Stimulated activated naive CD8-positive, alpha-beta T cell treated with anti-CD3 and anti-CD28 coated beads, Interleukin-15, amount 100 ng/mL, for 72 hours (primary cell): ENCODE results near the gene PLCB1.
A peak's percentile ranks its signal among the peaks of the same experiment; 100 is the strongest.

Source experiments
- ATAC-seq: fragments of 150-1000 bp; cut with Tn5 transposase; 2 replicates; pipeline ENCODE4 v1.10.0; 2021; ENCODE audit warnings: mild to moderate bottlenecking, moderate library complexity
- DNase-seq, 2 donors: peaks; one replicate each; pipeline ENCODE4 v3.0.0; 2021 to 2022
- H3K27ac Mint-ChIP-seq, 2 donors: one replicate each; pipeline ENCODE4 v1.8.0; 2022; ENCODE audit warnings: mild to moderate bottlenecking in 2 of 2, mixed read lengths in 2 of 2, moderate library complexity in 2 of 2
- H3K27me3 Mint-ChIP-seq: one replicate; pipeline ENCODE4 v1.8.0; 2022; ENCODE audit warnings: mixed read lengths
- H3K4me1 Mint-ChIP-seq: one replicate; pipeline ENCODE4 v1.8.0; 2022; ENCODE audit warnings: mild to moderate bottlenecking, mixed read lengths
- H3K4me3 Mint-ChIP-seq, 2 donors: one replicate each; pipeline ENCODE4 v1.8.0; 2022; ENCODE audit warnings: mild to moderate bottlenecking in 2 of 2, mixed read lengths in 2 of 2, moderate library complexity in 1 of 2
- H3K9me3 Mint-ChIP-seq, 2 donors: one replicate each; pipeline ENCODE4 v1.8.0; 2022; ENCODE audit warnings: mixed read lengths in 2 of 2

Gene PLCB1

DNA sequence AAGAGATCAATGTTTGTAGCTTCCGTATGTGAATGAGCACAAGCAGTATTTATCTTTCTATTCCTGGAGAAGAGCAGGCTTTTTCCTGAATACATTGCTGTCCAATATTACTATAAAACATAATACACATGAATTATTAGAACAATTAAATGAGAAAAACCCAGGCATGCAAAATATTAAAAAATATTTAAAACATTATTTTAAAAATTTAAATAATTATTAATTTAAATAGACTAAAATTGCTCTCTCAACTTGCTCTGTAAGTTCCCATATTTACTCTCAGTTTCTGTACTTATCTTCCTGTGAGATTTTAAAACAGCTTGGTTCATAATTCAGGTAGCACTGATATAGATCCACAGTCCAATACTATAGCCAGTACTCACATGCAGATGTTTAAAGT, 97.0 kb downstream of the PLCB1 start:
- no peak for DNase-seq
- no peak for ATAC-seq
- Mint-ChIP-seq H3K4me1 (no peaks in the 10 kb centered on the region), H3K27ac (no peak overlapping the region), H3K9me3 (no peaks in the 10 kb centered on the region), H3K4me3 (no peak overlapping the region), H3K27me3 (peaks cover 6% of the 10 kb centered on the region)

DNA sequence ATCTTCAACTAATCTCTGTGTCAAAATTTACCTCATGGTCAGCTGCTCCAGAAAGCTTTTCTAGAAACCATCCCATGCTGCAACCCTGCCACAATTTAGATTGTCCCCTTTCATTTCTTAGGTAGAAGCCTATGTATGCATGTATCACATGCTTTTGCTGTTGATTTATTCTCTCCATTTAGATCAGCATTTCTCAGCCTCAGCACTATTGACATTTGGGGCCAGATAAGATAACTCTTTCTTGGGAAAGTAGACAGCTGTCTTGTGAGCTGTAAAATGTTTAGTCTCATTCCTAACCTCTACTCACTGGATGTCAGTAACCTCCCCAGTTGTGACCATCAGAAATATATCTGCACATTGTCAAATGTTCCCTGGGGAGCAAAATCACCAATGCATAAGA, 99.0 kb downstream of the PLCB1 start:
- DNase-seq (no peak), ATAC-seq (no peak)
- Mint-ChIP-seq H3K27ac (no peak overlapping the region), H3K27me3 (peaks cover 5% of the 10 kb centered on the region), H3K4me3 (no peak overlapping the region), H3K4me1 (no peaks in the 10 kb centered on the region), H3K9me3 (no peaks in the 10 kb centered on the region)

DNA sequence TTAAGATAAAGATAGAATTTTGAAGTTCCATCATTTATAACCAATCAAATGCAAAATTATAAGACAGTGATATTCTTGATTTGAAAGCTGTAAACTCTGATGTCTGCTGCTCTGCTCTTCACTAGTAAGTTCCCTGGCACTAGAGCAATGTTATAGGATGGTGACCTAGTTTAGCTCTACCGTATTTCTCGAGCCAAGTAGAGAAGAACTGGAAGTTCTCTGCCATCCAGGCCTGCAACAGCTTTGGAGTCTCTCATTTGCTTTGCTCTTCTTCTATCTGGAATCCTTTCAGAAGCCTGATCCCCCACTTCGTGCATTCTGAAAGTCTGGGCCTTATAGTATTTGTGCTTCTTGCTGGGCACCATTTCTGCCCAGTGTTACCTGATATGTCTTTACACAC, 100.3 kb downstream of the PLCB1 start:
- H3K27ac Mint-ChIP-seq, result no peak overlapping the region
- DNase-seq (no peak), ATAC-seq (no peak)
- H3K9me3 Mint-ChIP-seq, result no peaks in the 10 kb centered on the region
- no peak overlapping the region for H3K4me3 Mint-ChIP-seq
- no peaks in the 10 kb centered on the region for H3K4me1 Mint-ChIP-seq
- no peaks in the 10 kb centered on the region for H3K27me3 Mint-ChIP-seq

DNA sequence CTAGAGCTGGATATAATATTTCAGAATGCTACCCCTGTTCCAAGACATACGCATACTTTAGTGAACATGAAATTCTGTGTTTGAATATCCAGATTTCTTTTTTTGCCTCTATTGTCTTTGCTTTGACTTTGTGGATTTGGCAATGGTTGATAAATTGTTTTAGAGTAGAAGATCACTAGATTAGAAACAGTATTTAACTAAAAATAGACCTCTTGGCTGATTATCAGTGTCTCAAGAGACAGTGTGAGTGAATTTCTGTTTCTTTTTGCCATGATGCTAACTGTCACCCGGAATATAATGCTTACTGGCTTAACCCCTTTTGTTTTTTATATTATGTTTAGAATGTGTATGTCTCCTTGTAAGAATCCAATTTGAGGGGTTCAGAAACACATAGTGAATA, 102.5 kb downstream of the PLCB1 start:
- Mint-ChIP-seq H3K27me3 (no peaks in the 10 kb centered on the region), H3K4me1 (no peaks in the 10 kb centered on the region), H3K27ac (no peak overlapping the region), H3K4me3 (no peak overlapping the region), H3K9me3 (no peaks in the 10 kb centered on the region)
- DNase-seq (no peak), ATAC-seq (no peak)

DNA sequence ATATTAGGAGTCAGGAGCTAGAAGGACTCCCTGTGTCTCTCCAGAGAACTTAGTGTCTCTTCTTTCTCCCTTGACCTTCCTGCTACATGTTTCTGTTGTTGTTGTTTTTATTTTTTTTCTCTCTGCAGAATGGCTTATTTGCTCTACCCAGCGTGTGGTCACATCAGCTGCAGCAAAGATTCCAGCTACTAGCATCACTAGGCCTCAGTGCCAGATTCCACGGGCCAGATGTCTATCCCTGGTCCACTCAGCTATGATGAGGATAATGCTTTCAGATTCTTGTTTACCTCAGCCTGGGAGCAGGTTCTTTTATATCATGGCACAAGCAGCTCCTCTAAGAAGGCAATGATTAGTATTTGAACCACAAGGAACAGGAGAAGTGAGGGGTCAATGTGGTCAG, 110.0 kb downstream of the PLCB1 start:
- no peaks in the 10 kb centered on the region for H3K9me3 Mint-ChIP-seq
- H3K27me3 Mint-ChIP-seq, result no peaks in the 10 kb centered on the region
- no peak overlapping the region for H3K27ac Mint-ChIP-seq
- DNase-seq (no peak), ATAC-seq (no peak)
- H3K4me3 Mint-ChIP-seq, result no peak overlapping the region
- H3K4me1 Mint-ChIP-seq, result no peaks in the 10 kb centered on the region

DNA sequence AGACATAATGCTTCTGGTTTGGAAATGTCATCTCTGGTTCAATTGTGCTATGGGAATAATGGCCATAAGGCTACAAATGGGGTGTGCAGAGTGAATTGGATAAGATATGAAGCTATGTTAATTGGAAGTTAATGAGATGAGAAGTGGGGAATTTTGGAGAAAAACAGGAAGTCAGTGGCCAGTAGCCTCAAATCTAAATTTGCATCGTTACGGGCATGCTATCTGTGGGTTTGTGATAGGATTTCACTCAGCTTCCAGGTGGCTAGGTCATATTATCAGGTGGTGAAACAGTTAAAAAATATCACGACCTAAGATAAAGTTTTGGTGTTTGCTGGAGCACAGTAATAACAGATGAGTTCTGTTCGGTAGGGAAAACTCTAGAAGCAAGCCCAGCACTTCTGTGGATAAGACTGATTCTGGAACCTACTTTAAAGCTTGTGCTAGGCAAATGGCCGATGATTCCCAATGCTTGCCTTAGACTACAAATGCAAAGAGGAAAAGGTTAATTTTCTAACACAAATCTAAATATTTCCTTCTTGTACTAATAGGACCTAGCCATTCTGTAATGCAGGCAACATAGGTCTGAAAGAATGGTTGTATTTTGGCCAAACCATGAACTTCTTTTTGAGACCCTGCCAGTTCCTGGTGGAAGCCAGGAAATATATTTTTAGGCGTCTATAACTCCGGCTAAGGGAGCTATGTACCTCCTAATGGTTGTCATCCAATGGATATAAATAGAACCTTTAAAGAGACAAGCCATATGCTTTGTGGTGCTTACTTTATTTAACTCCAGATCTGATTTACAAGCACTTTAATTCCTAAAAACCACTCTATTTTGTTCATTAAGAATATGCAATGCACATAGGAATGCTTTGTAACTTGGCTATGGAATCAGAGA, 111.0 kb downstream of the PLCB1 start:
- no peak for DNase-seq
- Mint-ChIP-seq H3K4me3 (no peak overlapping the region), H3K27ac (no peak overlapping the region), H3K9me3 (no peaks in the 10 kb centered on the region), H3K4me1 (no peaks in the 10 kb centered on the region), H3K27me3 (no peaks in the 10 kb centered on the region)
- no peak for ATAC-seq

DNA sequence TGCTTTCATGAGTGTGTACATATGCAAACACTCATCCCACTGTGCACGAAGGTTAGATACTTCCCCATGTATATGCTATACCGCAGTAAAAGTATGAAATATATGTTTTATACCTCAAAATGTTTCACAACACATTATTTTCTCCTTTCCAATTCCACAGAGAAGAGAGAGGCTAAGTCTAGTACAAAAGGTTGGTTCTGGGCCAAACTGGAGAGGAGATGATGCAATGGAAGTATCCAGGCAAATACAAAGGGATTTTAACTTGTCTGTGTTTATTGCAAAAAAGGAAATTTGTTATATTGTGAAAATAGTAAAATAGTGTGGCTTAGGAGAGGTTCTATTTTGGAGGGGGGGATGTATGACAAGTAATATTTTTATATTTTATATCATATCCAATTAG, 112.6 kb downstream of the PLCB1 start:
- Mint-ChIP-seq H3K9me3 (no peaks in the 10 kb centered on the region), H3K27ac (no peak overlapping the region), H3K27me3 (no peaks in the 10 kb centered on the region), H3K4me1 (no peaks in the 10 kb centered on the region), H3K4me3 (no peak overlapping the region)
- DNase-seq (no peak), ATAC-seq (no peak)

DNA sequence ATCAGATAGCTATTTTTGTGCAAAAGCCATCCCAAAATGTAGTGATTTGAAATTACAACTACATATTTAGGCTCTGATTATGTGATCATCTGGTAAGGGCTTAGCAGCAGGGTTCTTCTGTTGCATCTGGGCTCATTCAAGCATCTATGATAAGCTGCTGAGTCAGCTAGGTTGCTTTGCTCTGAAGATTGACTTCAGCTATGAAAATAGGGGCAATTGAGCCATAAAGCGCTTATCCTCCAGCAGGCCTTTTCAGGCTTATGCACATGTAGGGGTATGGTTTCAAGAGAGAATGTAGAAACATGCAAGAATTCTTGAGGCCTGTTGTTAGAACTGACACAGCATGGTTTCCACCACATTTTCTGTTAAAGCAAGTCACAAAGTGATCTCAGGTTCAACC, 114.1 kb downstream of the PLCB1 start:
- H3K27ac Mint-ChIP-seq, result no peak overlapping the region
- H3K4me1 Mint-ChIP-seq, result no peaks in the 10 kb centered on the region
- no peaks in the 10 kb centered on the region for H3K27me3 Mint-ChIP-seq
- DNase-seq, result no peak
- ATAC-seq, result no peak
- no peak overlapping the region for H3K4me3 Mint-ChIP-seq
- no peaks in the 10 kb centered on the region for H3K9me3 Mint-ChIP-seq

DNA sequence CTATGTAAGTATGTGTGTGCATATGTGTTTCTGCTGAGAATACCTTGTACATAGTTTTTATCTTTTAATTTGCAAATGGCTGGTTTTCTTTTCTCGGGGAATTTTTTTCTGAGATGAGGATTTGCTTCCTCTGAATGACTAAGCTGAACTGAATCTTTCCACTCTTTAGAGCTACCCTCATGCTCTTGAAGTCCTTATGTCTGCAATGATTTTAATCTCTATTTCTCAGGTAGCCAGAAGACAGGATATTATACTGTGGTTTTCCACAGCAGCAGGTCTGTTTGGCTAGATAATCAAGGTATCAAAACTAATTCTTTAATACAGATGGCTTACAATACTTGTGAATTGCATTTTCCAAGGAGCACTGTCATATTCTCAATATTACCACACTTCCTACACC, 114.7 kb downstream of the PLCB1 start:
- Mint-ChIP-seq H3K27me3 (no peaks in the 10 kb centered on the region), H3K9me3 (no peaks in the 10 kb centered on the region), H3K27ac (no peak overlapping the region), H3K4me3 (no peak overlapping the region), H3K4me1 (no peaks in the 10 kb centered on the region)
- DNase-seq (no peak), ATAC-seq (no peak)

DNA sequence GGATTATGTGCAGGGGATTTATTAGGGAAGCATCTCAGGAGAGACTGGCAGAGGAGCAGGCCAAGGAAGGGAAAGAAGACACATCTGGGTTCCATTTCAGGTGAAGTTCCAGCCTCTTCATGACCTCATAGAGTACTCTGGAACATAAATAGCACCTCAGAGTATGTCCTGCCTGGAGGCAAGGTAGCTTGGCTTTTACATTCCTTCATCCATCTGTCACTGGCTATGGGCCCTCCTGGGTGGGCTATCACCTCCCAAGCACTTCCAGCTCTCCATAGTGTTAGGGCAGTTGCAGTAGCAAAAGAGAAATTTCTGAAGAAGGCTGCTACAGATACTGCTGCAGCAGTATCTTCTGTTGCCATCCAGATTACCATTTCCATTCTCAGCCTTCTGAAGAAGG, 116.0 kb downstream of the PLCB1 start:
- Mint-ChIP-seq H3K4me1 (no peaks in the 10 kb centered on the region), H3K27ac (no peak overlapping the region), H3K27me3 (no peaks in the 10 kb centered on the region), H3K9me3 (no peaks in the 10 kb centered on the region), H3K4me3 (no peak overlapping the region)
- ATAC-seq (no peak), DNase-seq (no peak)

DNA sequence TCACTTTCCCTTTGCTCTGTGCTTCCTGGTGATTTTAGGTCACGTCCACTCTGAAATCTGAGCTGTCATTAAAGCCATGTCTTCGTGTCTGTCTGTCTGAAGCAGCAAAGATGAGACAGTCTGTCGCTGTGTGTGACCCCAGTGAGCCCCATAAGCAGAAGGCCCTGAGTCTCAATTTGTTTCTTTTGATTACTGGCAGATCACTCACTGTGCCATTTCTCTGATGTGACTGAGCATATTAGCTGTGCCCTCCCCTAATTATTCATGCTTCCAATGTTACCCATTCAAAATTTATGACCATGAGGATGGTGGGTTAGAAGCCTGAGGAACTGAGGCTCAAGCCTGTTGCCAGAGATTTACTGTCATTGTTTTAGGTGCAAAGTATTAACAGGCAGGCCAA, 117.6 kb downstream of the PLCB1 start:
- Mint-ChIP-seq H3K4me3 (no peak overlapping the region), H3K27me3 (no peaks in the 10 kb centered on the region), H3K4me1 (no peaks in the 10 kb centered on the region), H3K27ac (no peak overlapping the region), H3K9me3 (no peaks in the 10 kb centered on the region)
- DNase-seq (no peak), ATAC-seq (no peak)

DNA sequence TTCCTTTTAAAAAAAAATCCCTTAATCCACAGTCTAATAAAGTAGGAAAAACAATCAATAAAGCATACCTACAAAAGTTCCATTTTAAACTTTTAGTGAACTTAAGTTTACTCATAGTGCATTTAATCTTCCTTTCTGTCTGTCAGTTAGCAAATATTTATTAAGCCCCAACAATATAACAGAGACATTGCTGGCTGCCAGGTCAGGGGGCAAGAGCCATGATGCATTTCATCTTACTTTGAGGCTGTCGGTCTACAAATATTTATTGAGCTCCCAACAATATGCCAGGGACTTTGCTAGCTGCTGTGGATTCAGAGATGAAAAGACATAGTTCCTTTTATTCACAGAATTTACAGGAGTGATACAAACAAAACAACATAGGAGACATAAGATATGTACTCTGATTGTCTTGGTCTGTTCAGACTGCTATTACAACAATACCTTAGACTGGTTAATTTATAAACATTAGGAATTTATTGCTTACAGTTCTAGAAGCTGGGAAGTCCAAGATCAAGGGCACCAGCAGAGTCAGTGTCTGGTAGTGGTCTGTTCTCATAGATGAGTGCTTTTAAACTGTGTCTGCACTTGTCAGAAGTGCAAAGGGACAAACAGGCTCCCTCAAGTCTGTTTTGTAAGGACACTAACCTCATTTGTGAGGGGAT, 118.6 kb downstream of the PLCB1 start:
- H3K27me3 Mint-ChIP-seq, result no peaks in the 10 kb centered on the region
- no peak for DNase-seq
- ATAC-seq, result no peak
- H3K9me3 Mint-ChIP-seq, result no peaks in the 10 kb centered on the region
- no peaks in the 10 kb centered on the region for H3K4me1 Mint-ChIP-seq
- peak overlapping the region in 1 of 2 donors; percentile 25 for H3K27ac Mint-ChIP-seq
- H3K4me3 Mint-ChIP-seq, result no peak overlapping the region

DNA sequence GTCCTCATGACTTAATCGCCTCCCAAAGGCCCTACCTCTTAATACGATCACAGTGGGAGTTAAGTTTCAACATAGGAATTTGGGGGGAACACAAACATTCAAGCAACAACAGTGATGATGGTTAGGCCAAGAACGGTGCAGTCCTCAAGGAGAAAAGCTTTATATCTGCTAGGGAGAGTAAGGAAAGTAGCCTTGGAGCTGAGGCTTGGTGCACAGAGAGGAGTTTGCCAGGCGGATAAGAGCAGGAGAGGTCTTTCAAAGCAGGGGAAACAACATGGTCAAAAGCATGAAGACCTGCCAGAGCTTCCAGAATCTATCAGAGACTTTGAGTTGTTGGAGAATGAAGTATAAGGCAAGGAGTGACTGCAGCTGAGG, 119.1 kb downstream of the PLCB1 start:
- DNase-seq, result no peak
- Mint-ChIP-seq H3K4me3 (no peak overlapping the region), H3K9me3 (no peaks in the 10 kb centered on the region), H3K27me3 (no peaks in the 10 kb centered on the region), H3K4me1 (no peaks in the 10 kb centered on the region), H3K27ac (no peak overlapping the region)
- no peak for ATAC-seq

DNA sequence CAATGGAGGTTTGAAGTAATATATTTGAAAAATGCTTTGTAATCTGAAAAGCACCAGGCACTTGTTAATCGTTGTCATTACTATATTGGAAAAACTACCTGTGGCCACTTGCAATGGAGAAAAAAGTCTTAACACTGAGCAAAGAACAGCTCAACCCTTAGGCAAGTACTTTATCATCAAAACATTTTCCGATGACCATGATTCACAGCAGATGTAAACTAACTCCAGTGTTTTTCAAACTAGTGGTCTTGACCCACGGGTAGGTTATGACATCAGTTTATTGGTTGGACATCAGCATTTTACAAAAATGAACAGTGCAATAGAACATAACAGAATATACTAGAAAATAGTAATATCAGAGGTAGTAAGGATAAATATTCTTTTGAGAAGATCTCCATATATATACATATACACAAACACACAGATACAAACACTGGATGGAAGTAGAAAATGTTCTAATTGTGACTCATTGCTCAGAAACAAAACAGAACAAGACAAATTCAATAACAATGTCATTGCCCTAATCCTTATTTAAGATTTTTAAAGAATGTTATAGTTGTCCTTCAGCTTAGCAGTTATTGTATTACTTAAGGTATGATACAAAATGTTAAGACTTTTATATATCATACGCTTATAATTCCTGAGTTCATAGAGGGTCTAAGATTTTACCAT, 123.0 kb downstream of the PLCB1 start:
- Mint-ChIP-seq H3K9me3 (no peaks in the 10 kb centered on the region), H3K4me3 (no peak overlapping the region), H3K27ac (no peak overlapping the region), H3K4me1 (no peaks in the 10 kb centered on the region), H3K27me3 (no peaks in the 10 kb centered on the region)
- DNase-seq (no peak), ATAC-seq (no peak)

DNA sequence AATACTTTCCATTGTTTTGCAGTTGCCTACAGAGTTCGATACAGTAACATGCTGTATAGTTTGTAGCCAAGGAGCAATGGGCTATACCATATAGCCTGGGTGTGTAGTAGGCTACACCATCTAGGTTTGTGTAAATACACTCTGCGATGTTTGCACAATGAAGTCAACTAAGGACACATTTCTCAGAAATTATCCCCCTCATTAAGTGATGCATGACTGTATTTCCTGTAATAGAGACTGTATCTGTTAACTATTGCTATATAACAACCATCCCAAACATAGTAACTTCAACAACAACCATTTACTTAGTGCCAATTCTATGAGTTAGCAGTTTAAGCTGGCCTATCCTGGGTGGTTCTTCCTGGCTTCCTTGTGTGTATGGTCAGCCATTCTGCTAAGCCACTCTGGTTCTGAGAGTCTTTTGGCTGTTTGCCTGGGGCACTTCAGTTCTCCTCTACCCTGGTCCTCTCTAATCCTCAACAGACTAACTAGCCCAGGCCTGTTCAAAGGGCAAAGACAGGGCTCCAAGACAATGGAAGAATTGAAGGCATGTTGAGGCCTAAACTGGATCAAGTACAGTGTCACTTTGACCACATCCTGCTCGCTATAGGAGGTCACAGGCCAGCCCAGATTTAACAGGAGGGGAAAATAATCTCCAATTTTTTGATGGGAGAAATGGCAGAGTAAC, 124.0 kb downstream of the PLCB1 start:
- H3K27me3 Mint-ChIP-seq, result no peaks in the 10 kb centered on the region
- no peaks in the 10 kb centered on the region for H3K9me3 Mint-ChIP-seq
- H3K4me1 Mint-ChIP-seq, result no peaks in the 10 kb centered on the region
- no peak for ATAC-seq
- no peak overlapping the region for H3K27ac Mint-ChIP-seq
- DNase-seq, result no peak
- H3K4me3 Mint-ChIP-seq, result no peak overlapping the region

DNA sequence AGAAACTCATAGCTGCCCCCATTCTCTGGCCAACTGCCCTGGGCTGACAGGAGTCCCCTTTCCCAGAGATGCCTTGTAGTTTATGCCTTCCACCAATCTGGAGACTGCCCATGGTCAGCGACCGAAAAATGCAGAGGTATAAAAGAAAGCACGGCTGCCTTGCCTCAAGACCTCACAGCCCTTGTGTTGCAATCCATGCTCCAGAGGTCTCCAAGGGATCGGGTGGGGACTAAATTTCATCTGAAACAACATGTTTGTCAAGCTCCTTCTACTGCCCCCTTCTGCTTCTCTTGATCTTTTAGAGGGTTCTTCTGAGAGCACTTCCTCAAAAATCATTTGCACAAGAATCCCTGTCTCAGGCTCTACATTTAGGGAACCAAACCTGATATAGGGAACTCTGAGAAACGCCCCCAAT, 128.8 kb downstream of the PLCB1 start:
- Mint-ChIP-seq H3K4me1 (no peaks in the 10 kb centered on the region), H3K27ac (no peak overlapping the region)

More for the DNA sequence above, 128.8 kb downstream of the PLCB1 start:
- Mint-ChIP-seq H3K4me3 (no peak overlapping the region), H3K9me3 (no peaks in the 10 kb centered on the region), H3K27me3 (no peaks in the 10 kb centered on the region)
- ATAC-seq (no peak), DNase-seq (no peak)
